HCT116 (cell line): ENCODE measurements around the gene NFATC3. TPM values are rescaled to one million over a fixed set of nuclear protein-coding genes. Genes with fewer than 3 reads are reported as not detected.

Experiments used
- ATAC-seq: fragments of 200-7000 bp; cut with Tn5 transposase; 2 replicates; pipeline ENCODE4 v1.9.1; 2020; ENCODE audit warnings: mild to moderate bottlenecking, moderate library complexity
- BruUV-seq: library from RNA; stranded (reverse); fragments of 400-500 nt; replicated peaks from 2 replicates; lab custom pipeline; 2021; lab: Mats Ljungman, UMichigan
- CTCF ChIA-PET: fragments of 300-600 bp; sonication (Branson Sonifier 250); formaldehyde crosslinking; loops from one replicate; lab custom pipeline; 2021; ENCODE audit warnings: antibody characterized with exemption; lab: Charles Lee
- POLR2A ChIA-PET: fragments of 300-600, 350-600 bp; sonication (Branson Sonifier 250); formaldehyde crosslinking; loops from one replicate; lab custom pipeline; 2021; ENCODE audit warnings: antibody characterized with exemption; lab: Charles Lee
- RAD21 ChIA-PET, 2 experiments: fragments of 300-600 bp; sonication (Branson Sonifier 250); formaldehyde crosslinking; loops; one replicate each; lab custom pipeline; 2023; ENCODE audit warnings: low total read pairs in 2 of 2; ENCODE audit not compliant: uncharacterized antibody in 2 of 2, unreplicated experiment in 2 of 2, low non-redundant PET in 1 of 2; lab: Charles Lee
- DNase-seq: peaks from one replicate; pipeline ENCODE4 v3.0.0-alpha.2; 2010; ENCODE audit warnings: low read depth, low spot score
- H2AFZ ChIP-seq: fragments of 200-600 bp; shearing (Covaris generic), sonication (generic); 2 replicates; pipeline ENCODE4 v1.6.1; 2017; ENCODE audit warnings: low read depth, mixed run types, mixed read lengths, antibody characterized with exemption, low read length; ENCODE audit not compliant: poor library complexity, severe bottlenecking
- H3K27ac ChIP-seq: 2 replicates; pipeline ENCODE4 v1.5.1; 2012; ENCODE audit warnings: low read depth, low read length
- H3K27me3 ChIP-seq: fragments of 200-600 bp; sonication (generic); 2 replicates; pipeline ENCODE4 v1.6.1; 2016; ENCODE audit warnings: mixed run types, low read length, mixed read lengths; ENCODE audit not compliant: insufficient read depth
- H3K36me3 ChIP-seq, 2 experiments: fragments of 200-500 bp in 1 of 2; fragments of 200-600 bp in 1 of 2; sonication (Bioruptor generic) in 1 of 2; sonication (generic) in 1 of 2; 2 replicates each; pipeline versions ENCODE4 v1.5.1 to v1.6.1; 2014 to 2016; ENCODE audit warnings: low read length in 2 of 2, inconsistent platforms in 1 of 2, mixed read lengths in 1 of 2, mixed run types in 1 of 2; ENCODE audit not compliant: insufficient read depth in 2 of 2, control insufficient read depth in 1 of 2
- H3K4me1 ChIP-seq, 2 experiments: fragments of 200-600 bp in 1 of 2; sonication (generic) in 1 of 2; 2 replicates each; pipeline versions ENCODE4 v1.5.1 to v1.6.1; 2012 to 2017; ENCODE audit warnings: low read length in 2 of 2, inconsistent platforms in 1 of 2, mild to moderate bottlenecking in 1 of 2, mixed read lengths in 1 of 2, mixed run types in 1 of 2, moderate library complexity in 1 of 2; ENCODE audit not compliant: insufficient read depth in 2 of 2, control insufficient read depth in 1 of 2
- H3K4me2 ChIP-seq: fragments of 200-600 bp; sonication (generic); 2 replicates; pipeline ENCODE4 v1.6.1; 2017; ENCODE audit warnings: mixed run types, low read length, mixed read lengths
- H3K4me3 ChIP-seq, 2 experiments: fragments of 200-600 bp in 1 of 2; sonication (generic) in 1 of 2; replicated peaks in 1 of 2; 2 replicates each; pipeline ENCODE4 v1.5.1; 2011 to 2016; ENCODE audit warnings: low read length in 2 of 2, control low read depth in 1 of 2, low read depth in 1 of 2, mild to moderate bottlenecking in 1 of 2, mixed read lengths in 1 of 2, mixed run types in 1 of 2
- H3K79me2 ChIP-seq: fragments of 200-600 bp; sonication (generic); 2 replicates; pipeline ENCODE4 v1.6.1; 2017; ENCODE audit warnings: mild to moderate bottlenecking, mixed run types, low read length, moderate library complexity, mixed read lengths; ENCODE audit not compliant: insufficient read depth
- H3K9ac ChIP-seq: fragments of 200-600 bp; sonication (generic); 2 replicates; pipeline ENCODE4 v1.6.1; 2016; ENCODE audit warnings: low read length, mixed read lengths
- H3K9me2 ChIP-seq: fragments of 200-600 bp; sonication (generic), shearing (Covaris generic); 2 replicates; pipeline ENCODE4 v1.6.1; 2017; ENCODE audit warnings: mixed run types, mild to moderate bottlenecking, moderate library complexity; ENCODE audit not compliant: insufficient read depth
- H3K9me3 ChIP-seq, 2 experiments: fragments of 200-500 bp in 1 of 2; fragments of 200-600 bp in 1 of 2; sonication (Bioruptor generic) in 1 of 2; sonication (generic) in 1 of 2; 2 replicates each; pipeline ENCODE4 v1.6.1; 2014 to 2017; ENCODE audit warnings: low read length in 2 of 2, mixed read lengths in 2 of 2, inconsistent platforms in 1 of 2, low read depth in 1 of 2, mild to moderate bottlenecking in 1 of 2, mixed run types in 1 of 2, moderate library complexity in 1 of 2; ENCODE audit not compliant: control insufficient read depth in 1 of 2, insufficient read depth in 1 of 2
- H4K20me1 ChIP-seq: fragments of 200-600 bp; sonication (generic), shearing (Covaris generic); 2 replicates; pipeline ENCODE4 v1.6.1; 2017; ENCODE audit warnings: mixed run types, mild to moderate bottlenecking, moderate library complexity; ENCODE audit not compliant: insufficient read depth
- CBX3 ChIP-seq: IDR thresholded peaks from 2 replicates; pipeline ENCODE4 v1.6.1; 2012; ENCODE audit warnings: low read depth
- CEBPB ChIP-seq: IDR thresholded peaks from 2 replicates; pipeline ENCODE4 v1.6.1; 2012; ENCODE audit warnings: low read depth
- EZH2phosphoT487 ChIP-seq: fragments of 200-600 bp; IDR thresholded peaks from 2 replicates; pipeline ENCODE4 v1.6.1; 2018; ENCODE audit warnings: antibody characterized with exemption, borderline replicate concordance
- MAX ChIP-seq: IDR thresholded peaks from 2 replicates; pipeline ENCODE4 v1.6.1; 2012
- POLR2A ChIP-seq: IDR thresholded peaks from 2 replicates; pipeline ENCODE4 v1.7.0; 2011; ENCODE audit warnings: borderline replicate concordance; ENCODE audit not compliant: insufficient read depth, insufficient read length; ENCODE audit errors: extremely low read depth
- YY1 ChIP-seq: IDR thresholded peaks from 2 replicates; pipeline ENCODE4 v1.6.1; 2011; ENCODE audit warnings: low read length, low read depth, moderate library complexity, mild to moderate bottlenecking; ENCODE audit not compliant: insufficient replicate concordance; ENCODE audit errors: extremely low read depth
- intact Hi-C: fragments of 100-400 bp; cut with micrococcal nuclease; formaldehyde crosslinking; loops from 2 replicates; pipeline ENCODE4 v1.10.0; 2022
- total RNA-seq: library from RNA; stranded (reverse); gene quantifications from one replicate; pipeline ENCODE4 v1.2.1, GENCODE V29; 2021; ENCODE audit not compliant: unreplicated experiment

Gene NFATC3
- total RNA-seq, 1 experiment from 2014 or later, result 25.6 TPM

- ATAC-seq (no peak), DNase-seq (no peak)
- ChIA-PET CTCF (no interaction called here), POLR2A (no interaction called here), RAD21 (no interaction called here)
- no peak overlapping the region for H3K9ac ChIP-seq
- no TSS peak for BruUV-seq
- H3K9me2 ChIP-seq, result no peaks in the 10 kb centered on the region
- H3K4me2 ChIP-seq, result no peak overlapping the region
- no peak overlapping the region for H3K4me3 ChIP-seq
- H3K4me1 ChIP-seq, result no peaks in the 10 kb centered on the region
- H3K27me3 ChIP-seq, result no peaks in the 10 kb centered on the region
- H2AFZ ChIP-seq, result no peak overlapping the region
- H4K20me1 ChIP-seq, result peaks cover 14% of the 10 kb centered on the region; the same call in 1 of the 2 replicates
- intact Hi-C loops, result no loop called here
- H3K27ac ChIP-seq, result no peak overlapping the region
- peaks cover 67% of the 10 kb centered on the region for H3K79me2 ChIP-seq
- TF ChIP-seq CBX3, result no peak
- no peak for TF ChIP-seq MAX
- TF ChIP-seq, all 23 proteins: peak for 0
- peaks cover 0 to 13% of the 10 kb centered on the region in 2 experiments; a peak in 2 of 4 replicates for H3K36me3 ChIP-seq
- H3K9me3 ChIP-seq, result no peaks in the 10 kb centered on the region
Observed at GRCh38 chr16:68273896-68274295, 188.7 kb downstream of the NFATC3 start.

- intact Hi-C loops, result no loop called here
- H3K9me2 ChIP-seq, result no peaks in the 10 kb centered on the region
- H2AFZ ChIP-seq, result no peak overlapping the region
- H3K4me3 ChIP-seq, result no peak overlapping the region
- H3K36me3 ChIP-seq, result peaks cover 0 to 13% of the 10 kb centered on the region in 2 experiments; a peak in 2 of 4 replicates
- no peak overlapping the region for H3K27ac ChIP-seq
- no peak overlapping the region for H3K4me2 ChIP-seq
- no peak for TF ChIP-seq YY1
- no peak for TF ChIP-seq CEBPB
- no peak for TF ChIP-seq POLR2A
- TF ChIP-seq EZH2phosphoT487, result no peak
- TF ChIP-seq, all 23 proteins: peak for 0
- Histone ChIP-seq H3K4me1 (no peaks in the 10 kb centered on the region), H3K9ac (no peak overlapping the region), H3K9me3 (no peaks in the 10 kb centered on the region), H3K27me3 (no peaks in the 10 kb centered on the region), H4K20me1 (peaks cover 10% of the 10 kb centered on the region; the same call in 1 of the 2 replicates), H3K79me2 (peaks cover 64% of the 10 kb centered on the region)
- ChIA-PET RAD21 (no interaction called here), POLR2A (no interaction called here), CTCF (no interaction called here)
- no peak for ATAC-seq
- DNase-seq, result no peak
- no TSS peak for BruUV-seq
Observed at GRCh38 chr16:68274441-68274840, 189.3 kb downstream of the NFATC3 start.
